Neuron (in vitro differentiated cells): ENCODE measurements around the gene DUS4L.

Experiments
- H2AFZ ChIP-seq: one replicate; pipeline ENCODE4 v1.6.1; 2013; ENCODE audit warnings: low read depth, mild to moderate bottlenecking, inconsistent platforms, low read length, moderate library complexity
- H3K27me3 ChIP-seq: one replicate; pipeline ENCODE4 v1.6.1; 2013; ENCODE audit warnings: low read length; ENCODE audit not compliant: insufficient read depth
- H3K36me3 ChIP-seq: one replicate; pipeline ENCODE4 v1.6.1; 2013; ENCODE audit warnings: low read length; ENCODE audit not compliant: insufficient read depth
- H3K4me1 ChIP-seq: one replicate; pipeline ENCODE4 v1.6.1; 2013; ENCODE audit warnings: low read length; ENCODE audit not compliant: insufficient read depth
- H3K4me3 ChIP-seq: 2 replicates; pipeline ENCODE4 v1.5.1; 2013; ENCODE audit warnings: mild to moderate bottlenecking, low read length, moderate library complexity
- H3K9me3 ChIP-seq: one replicate; pipeline ENCODE4 v1.6.1; 2013; ENCODE audit warnings: low read length

Gene DUS4L

GRCh38 chr7:107559864-107560263 lies 3.9 kb upstream of the DUS4L start:
- Histone ChIP-seq H2AFZ (no peak overlapping the region), H3K9me3 (no peaks in the 10 kb centered on the region), H3K27me3 (no peaks in the 10 kb centered on the region), H3K36me3 (peaks cover 22% of the 10 kb centered on the region), H3K4me1 (peaks cover 15% of the 10 kb centered on the region), H3K4me3 (no peak overlapping the region)

DNA sequence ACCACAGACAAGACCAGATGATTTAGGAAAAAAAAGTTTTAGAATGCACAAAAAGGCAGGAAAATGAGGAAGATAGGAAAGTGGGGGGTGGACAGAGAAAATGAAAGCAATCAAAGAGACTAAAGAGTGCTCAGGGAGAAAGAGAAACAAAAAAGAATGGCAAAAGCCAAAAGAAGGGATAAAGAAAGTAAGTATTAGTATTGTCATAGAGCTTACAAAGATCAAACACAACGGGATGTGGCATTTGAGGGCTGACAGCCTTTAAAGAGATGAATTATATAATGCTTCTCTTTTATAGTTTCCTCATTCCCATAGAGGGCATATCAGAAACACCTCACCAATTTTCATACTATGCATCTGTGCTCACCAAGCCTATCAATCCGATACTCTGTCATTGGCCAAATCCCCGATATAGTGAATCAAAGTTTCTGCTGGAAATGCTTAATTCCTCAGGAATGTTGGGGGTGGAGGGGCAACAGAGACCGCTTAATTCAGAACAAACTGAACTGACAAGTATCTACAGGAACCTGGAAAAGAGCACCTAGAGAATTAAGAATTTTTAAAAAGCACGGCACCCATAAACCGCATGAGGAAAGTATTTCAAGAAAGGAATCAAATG lies 2.8 kb upstream of the DUS4L start:
- Histone ChIP-seq H3K9me3 (no peaks in the 10 kb centered on the region), H3K4me3 (no peak overlapping the region), H3K36me3 (peaks cover 17% of the 10 kb centered on the region), H2AFZ (no peak overlapping the region), H3K27me3 (no peaks in the 10 kb centered on the region), H3K4me1 (peaks cover 20% of the 10 kb centered on the region)

DNA sequence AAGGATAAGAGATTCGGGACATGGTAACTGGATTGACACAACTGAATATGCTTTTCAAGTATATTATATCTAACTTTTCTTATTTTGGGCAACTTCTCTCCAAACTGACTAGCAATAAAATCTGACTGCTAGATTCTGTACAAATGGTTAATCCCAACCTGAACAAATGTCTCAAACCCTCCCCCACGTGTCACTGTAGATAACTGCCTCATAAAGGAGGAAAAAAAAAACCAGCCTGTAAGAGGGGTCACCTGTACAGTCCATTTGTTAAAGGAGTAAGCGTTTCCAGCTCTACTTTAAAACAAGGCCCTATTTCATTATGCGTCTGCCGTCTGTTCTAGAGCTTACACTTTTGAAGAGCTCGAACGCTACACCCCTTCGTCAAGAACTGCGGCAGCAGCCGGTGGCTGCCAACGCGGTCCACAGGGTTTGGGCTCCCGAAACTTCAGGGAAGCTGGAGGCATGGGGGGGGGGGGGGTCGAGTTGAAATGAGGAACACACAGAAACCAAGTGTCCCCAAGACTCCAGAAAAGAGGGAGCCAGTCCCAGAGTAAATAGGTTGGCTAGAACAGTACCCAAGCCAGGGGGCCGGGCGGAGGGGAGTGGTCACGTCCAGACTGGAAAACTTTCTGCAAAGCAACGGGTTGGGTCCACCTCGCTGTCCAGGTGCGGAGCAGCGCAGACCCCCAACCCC lies 543 bp upstream of the DUS4L start:
- no peaks in the 10 kb centered on the region for H3K9me3 ChIP-seq
- no peaks in the 10 kb centered on the region for H3K27me3 ChIP-seq
- H2AFZ ChIP-seq = peak overlapping the region; percentile 80
- H3K4me1 ChIP-seq = peaks cover 20% of the 10 kb centered on the region
- H3K36me3 ChIP-seq = peaks cover 9% of the 10 kb centered on the region
- peak overlapping the region; percentile 70 for H3K4me3 ChIP-seq

DNA sequence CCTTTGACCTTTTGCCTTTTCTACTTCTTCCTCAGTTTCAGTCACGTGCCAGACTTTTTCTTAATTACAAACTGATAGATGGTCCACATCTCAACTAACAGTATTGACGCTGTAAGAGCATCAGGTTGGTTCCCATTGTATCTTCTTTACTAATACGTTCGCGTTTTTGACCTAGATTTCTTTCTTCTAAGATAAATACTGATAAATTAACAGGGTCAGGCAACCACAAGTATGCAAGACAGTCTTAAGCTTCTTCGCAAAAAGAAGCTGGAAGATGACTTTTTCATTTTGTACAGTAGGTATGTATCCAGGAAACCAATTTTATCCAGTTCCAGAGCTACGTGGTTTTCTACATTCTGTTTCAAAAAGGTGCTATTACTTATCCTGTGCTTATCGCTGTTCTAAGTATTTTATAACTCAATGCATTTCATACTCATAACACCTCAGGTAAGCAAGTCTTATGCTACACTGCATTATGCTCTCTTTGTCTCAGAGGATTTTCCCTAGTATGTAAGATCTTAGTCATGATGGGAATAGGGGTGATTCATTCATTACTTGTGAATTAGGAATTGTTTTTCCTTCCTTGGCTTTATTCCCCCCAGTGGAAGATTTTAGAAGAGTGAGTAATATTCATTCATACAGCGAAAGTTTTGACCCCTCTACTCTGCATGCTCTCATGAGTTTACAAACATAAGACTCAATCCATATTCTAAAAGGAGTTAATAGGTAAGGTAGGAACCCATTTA lies 955 bp downstream of the DUS4L start:
- Histone ChIP-seq H3K9me3 (no peaks in the 10 kb centered on the region), H3K4me1 (peaks cover 20% of the 10 kb centered on the region), H3K27me3 (no peaks in the 10 kb centered on the region), H3K36me3 (peaks cover 9% of the 10 kb centered on the region), H3K4me3 (peak overlapping the region; percentile 70), H2AFZ (peak overlapping the region; percentile 80)

GRCh38 chr7:107570298-107570697 lies 6.5 kb downstream of the DUS4L start:
- H3K4me3 ChIP-seq = no peak overlapping the region
- H3K9me3 ChIP-seq = no peaks in the 10 kb centered on the region
- peaks cover 37% of the 10 kb centered on the region for H3K36me3 ChIP-seq
- H3K27me3 ChIP-seq = no peaks in the 10 kb centered on the region
- H2AFZ ChIP-seq = no peak overlapping the region
- peaks cover 1% of the 10 kb centered on the region for H3K4me1 ChIP-seq

DNA sequence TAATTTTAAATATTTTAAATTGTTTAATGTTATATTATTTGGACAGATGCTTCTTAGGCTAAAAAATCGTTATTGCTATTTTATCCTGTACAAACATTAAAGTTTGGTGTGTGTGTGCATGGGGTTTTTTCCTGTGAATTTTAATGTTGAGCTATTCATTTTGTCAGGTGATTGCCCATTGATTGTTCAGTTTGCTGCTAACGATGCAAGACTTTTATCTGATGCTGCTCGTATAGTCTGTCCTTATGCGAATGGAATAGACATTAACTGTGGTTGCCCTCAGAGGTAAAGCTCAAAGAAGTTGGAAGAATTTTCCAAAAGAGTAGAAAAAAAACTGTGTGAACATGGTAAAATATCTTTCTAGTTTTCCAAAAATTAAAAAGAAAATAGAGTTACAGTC lies 9.8 kb downstream of the DUS4L start:
- H3K27me3 ChIP-seq = no peaks in the 10 kb centered on the region
- peaks cover 48% of the 10 kb centered on the region for H3K36me3 ChIP-seq
- H3K4me3 ChIP-seq = no peak overlapping the region
- no peaks in the 10 kb centered on the region for H3K9me3 ChIP-seq
- no peaks in the 10 kb centered on the region for H3K4me1 ChIP-seq
- H2AFZ ChIP-seq = no peak overlapping the region

DNA sequence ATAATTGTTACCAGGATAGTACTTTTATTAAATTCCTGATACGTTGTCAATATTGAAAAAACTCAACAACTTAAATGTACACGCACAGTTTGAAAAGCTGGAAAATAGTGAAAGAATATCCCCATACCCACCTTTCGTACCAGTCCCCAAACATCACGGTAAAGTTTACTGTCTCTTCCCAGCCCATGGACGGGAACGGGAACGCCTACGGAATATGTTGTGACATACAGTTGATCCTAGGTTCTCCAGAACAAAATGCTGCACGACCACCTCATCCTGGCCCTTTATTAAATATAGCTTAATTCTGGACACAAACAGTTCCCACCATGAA lies 15.7 kb downstream of the DUS4L start:
- Histone ChIP-seq H3K36me3 (peaks cover 27% of the 10 kb centered on the region), H3K4me3 (peak overlapping the region; percentile 94), H3K9me3 (no peaks in the 10 kb centered on the region), H2AFZ (peak overlapping the region; percentile 89), H3K4me1 (peaks cover 7% of the 10 kb centered on the region), H3K27me3 (no peaks in the 10 kb centered on the region)

- Histone ChIP-seq H3K9me3 (no peaks in the 10 kb centered on the region), H3K27me3 (no peaks in the 10 kb centered on the region), H3K4me3 (peak within 1 kb of the TSS; percentile 94), H3K4me1 (peaks cover 7% of the 10 kb centered on the region), H3K36me3 (peaks cover 28% of the 10 kb centered on the region), H2AFZ (peak within 1 kb of the TSS; percentile 89)
Measured at GRCh38 chr7:107579885-107580715, 16.3 kb downstream of the DUS4L start, which contains the start of gene BCAP29. BCAP29 (plus strand) TSS chr7:107580246; CDS start chr7:107580773, 527 bp downstream.

GRCh38 chr7:107580716-107581383 lies 17.1 kb downstream of the DUS4L start:
- Histone ChIP-seq H2AFZ (peak overlapping the region; percentile 89), H3K27me3 (no peaks in the 10 kb centered on the region), H3K9me3 (no peaks in the 10 kb centered on the region), H3K36me3 (peaks cover 29% of the 10 kb centered on the region), H3K4me1 (peaks cover 7% of the 10 kb centered on the region), H3K4me3 (peak overlapping the region; percentile 94)

DNA sequence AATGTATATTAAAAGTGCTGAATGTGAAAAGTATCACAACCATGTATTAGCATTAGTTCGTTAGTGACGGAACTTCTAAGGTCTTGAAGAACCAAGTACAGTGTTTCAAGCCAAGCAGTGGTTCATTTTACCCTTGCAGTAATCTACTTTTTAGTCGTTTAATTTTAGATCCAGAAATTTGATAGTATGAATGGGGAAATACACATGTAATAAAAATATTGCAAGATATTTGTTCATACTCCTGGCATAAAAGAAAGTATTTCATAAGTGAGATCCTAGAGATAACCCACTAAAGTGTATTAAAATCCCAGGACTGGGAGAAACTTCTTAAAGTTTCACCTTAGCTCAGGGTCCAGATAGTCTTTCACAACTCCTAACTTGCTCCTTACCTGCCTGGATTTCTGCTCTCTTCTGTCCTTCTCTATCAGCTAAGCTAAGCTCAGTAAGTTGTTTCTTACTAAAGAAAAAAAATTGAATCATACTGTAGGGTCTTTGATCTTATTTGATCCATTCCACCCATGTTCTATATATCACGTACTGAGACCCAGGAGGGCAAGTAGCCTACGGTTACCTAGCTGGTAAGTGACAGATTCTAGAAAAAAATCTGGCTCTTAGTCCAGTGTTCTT lies 17.7 kb downstream of the DUS4L start:
- H3K27me3 ChIP-seq = no peaks in the 10 kb centered on the region
- H2AFZ ChIP-seq = no peak overlapping the region
- no peaks in the 10 kb centered on the region for H3K9me3 ChIP-seq
- H3K4me3 ChIP-seq = peak overlapping the region; percentile 94
- peaks cover 7% of the 10 kb centered on the region for H3K4me1 ChIP-seq
- H3K36me3 ChIP-seq = peaks cover 28% of the 10 kb centered on the region

GRCh38 chr7:107582875-107583274 lies 19.1 kb downstream of the DUS4L start:
- no peak overlapping the region for H2AFZ ChIP-seq
- no peaks in the 10 kb centered on the region for H3K27me3 ChIP-seq
- H3K9me3 ChIP-seq = no peaks in the 10 kb centered on the region
- no peak overlapping the region for H3K4me3 ChIP-seq
- peaks cover 7% of the 10 kb centered on the region for H3K4me1 ChIP-seq
- H3K36me3 ChIP-seq = peaks cover 22% of the 10 kb centered on the region

DNA sequence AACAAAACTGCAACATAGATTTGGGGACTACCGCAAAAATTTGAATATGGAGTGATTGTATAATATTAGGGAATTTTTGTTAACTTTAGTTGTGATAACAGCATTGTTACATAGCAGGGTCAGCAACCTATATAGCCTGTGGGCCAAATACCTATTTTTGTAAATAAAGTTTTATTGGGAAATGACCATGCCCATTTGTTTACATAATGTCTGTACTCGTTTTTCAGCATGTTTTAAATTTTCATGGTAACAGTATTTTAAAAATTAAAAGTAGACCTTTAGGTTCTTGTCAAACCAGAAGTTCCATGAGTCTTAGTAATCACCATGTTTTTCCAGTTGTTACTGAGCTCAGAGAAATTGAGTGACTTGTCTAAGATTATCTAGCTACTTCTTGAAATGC lies 20.9 kb downstream of the DUS4L start:
- Histone ChIP-seq H3K4me3 (no peak overlapping the region), H3K36me3 (peaks cover 25% of the 10 kb centered on the region), H3K4me1 (peaks cover 7% of the 10 kb centered on the region)

More for the DNA sequence above, 20.9 kb downstream of the DUS4L start:
- no peak overlapping the region for H2AFZ ChIP-seq
- peaks cover 5% of the 10 kb centered on the region for H3K9me3 ChIP-seq
- no peaks in the 10 kb centered on the region for H3K27me3 ChIP-seq
